OCI-LY7 (cell line): Measurements from ENCODE around the gene MAPK14.

Experiments
- EZH2phosphoT487 ChIP-seq: fragments of 200-600 bp; sonication (generic); IDR thresholded peaks from 2 replicates; pipeline ENCODE4 v1.6.1; 2018; ENCODE audit warnings: low read depth, borderline replicate concordance, mild to moderate bottlenecking, mixed run types, antibody characterized with exemption, low read length, moderate library complexity, mixed read lengths
- TF ChIP-seq, protein P1 (sequence below): fragments of 200-600 bp; sonication (generic); conservative IDR thresholded peaks from 2 replicates; pipeline ENCODE4 v1.5.1; 2014; ENCODE audit warnings: mild to moderate bottlenecking, antibody characterized with exemption, low read length, moderate library complexity, mixed read lengths

DNA sequence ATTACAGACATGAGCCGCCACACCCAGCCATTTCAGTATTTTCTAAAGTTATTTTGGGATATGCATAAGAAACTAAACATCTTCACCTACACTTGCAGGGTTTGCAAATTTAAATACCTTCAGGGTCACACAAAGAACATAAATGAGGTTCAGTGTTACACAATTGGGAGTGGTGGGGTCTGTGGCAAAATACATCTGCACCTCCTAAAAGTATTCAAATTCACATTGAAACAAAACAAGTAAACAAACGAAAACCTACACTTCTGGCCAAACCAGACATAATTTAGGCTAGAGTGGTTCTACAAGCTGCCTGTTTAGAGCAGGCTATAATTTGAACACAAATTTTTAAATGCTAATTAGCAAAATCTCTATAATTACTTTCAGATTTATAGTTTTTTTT, 34.6 kb downstream of the MAPK14 start:
- TF ChIP-seq, protein P1, sequence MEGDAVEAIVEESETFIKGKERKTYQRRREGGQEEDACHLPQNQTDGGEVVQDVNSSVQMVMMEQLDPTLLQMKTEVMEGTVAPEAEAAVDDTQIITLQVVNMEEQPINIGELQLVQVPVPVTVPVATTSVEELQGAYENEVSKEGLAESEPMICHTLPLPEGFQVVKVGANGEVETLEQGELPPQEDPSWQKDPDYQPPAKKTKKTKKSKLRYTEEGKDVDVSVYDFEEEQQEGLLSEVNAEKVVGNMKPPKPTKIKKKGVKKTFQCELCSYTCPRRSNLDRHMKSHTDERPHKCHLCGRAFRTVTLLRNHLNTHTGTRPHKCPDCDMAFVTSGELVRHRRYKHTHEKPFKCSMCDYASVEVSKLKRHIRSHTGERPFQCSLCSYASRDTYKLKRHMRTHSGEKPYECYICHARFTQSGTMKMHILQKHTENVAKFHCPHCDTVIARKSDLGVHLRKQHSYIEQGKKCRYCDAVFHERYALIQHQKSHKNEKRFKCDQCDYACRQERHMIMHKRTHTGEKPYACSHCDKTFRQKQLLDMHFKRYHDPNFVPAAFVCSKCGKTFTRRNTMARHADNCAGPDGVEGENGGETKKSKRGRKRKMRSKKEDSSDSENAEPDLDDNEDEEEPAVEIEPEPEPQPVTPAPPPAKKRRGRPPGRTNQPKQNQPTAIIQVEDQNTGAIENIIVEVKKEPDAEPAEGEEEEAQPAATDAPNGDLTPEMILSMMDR = no peak
- TF ChIP-seq EZH2phosphoT487 = no peak
